Testis (tissue), 2 donors: ENCODE results near the gene PARK7.

Experiments
- POLR2A ChIP-seq: fragments of 450-650 bp; IDR thresholded peaks from one replicate; pipeline ENCODE4 v1.6.1; 2017; ENCODE audit warnings: antibody characterized with exemption, mild to moderate bottlenecking, moderate library complexity
- TF ChIP-seq, protein P1 (sequence below), 3 experiments: fragments of 450-650 bp in 2 of 3; fragments of 200-600 bp in 1 of 3; sonication (generic) in 1 of 3; IDR thresholded peaks; one replicate each; pipeline ENCODE4 v1.5.1; 2016 to 2019; ENCODE audit warnings: antibody characterized with exemption in 3 of 3, mild to moderate bottlenecking in 2 of 3, moderate library complexity in 1 of 3

GRCh38 chr1:7972285-7972684, 10.8 kb downstream of the PARK7 start:
- TF ChIP-seq, protein P1, sequence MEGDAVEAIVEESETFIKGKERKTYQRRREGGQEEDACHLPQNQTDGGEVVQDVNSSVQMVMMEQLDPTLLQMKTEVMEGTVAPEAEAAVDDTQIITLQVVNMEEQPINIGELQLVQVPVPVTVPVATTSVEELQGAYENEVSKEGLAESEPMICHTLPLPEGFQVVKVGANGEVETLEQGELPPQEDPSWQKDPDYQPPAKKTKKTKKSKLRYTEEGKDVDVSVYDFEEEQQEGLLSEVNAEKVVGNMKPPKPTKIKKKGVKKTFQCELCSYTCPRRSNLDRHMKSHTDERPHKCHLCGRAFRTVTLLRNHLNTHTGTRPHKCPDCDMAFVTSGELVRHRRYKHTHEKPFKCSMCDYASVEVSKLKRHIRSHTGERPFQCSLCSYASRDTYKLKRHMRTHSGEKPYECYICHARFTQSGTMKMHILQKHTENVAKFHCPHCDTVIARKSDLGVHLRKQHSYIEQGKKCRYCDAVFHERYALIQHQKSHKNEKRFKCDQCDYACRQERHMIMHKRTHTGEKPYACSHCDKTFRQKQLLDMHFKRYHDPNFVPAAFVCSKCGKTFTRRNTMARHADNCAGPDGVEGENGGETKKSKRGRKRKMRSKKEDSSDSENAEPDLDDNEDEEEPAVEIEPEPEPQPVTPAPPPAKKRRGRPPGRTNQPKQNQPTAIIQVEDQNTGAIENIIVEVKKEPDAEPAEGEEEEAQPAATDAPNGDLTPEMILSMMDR (IDR thresholded peaks at IDR 0.05): no peak
- no peak for TF ChIP-seq POLR2A
